Cardiac fibroblast (primary cell): ENCODE results near the gene ALK.
"Not testable (repeated sequence)": the region's sequence is repeated elsewhere in the genome, so short reads cannot be mapped to it uniquely, and the experiment has no call there.

ENCODE experiments used
- DNase-seq, 2 donors: peaks; one replicate each; pipeline versions ENCODE4 v3.0.0 to v3.0.0-alpha.2; 2010; ENCODE audit warnings: low read depth in 2 of 2
- H3K4me3 ChIP-seq, 2 donors: replicated peaks in 1 of 2; 1 replicate in 1 of 2; 2 replicates in 1 of 2; pipeline ENCODE4 v1.5.1; 2011; ENCODE audit warnings: low read depth in 2 of 2, low read length in 2 of 2, mild to moderate bottlenecking in 2 of 2, moderate library complexity in 1 of 2
- CTCF ChIP-seq: IDR thresholded peaks from one replicate; pipeline ENCODE4 v1.5.1; 2011; ENCODE audit warnings: low read depth, mild to moderate bottlenecking, low read length, inconsistent platforms

Gene ALK

GRCh38 chr2:29751390-29751789, 170.0 kb downstream of the ALK start:
- TF ChIP-seq CTCF: no peak
- no peak overlapping the region for H3K4me3 ChIP-seq
- DNase-seq: no peak

- not testable (repeated sequence) for H3K4me3 ChIP-seq, DNase-seq
Measured at GRCh38 chr2:29750463-29750862, 170.9 kb downstream of the ALK start.

- peak in 1 of 2 donors; percentile 66 for DNase-seq
- H3K4me3 ChIP-seq: no peak overlapping the region
- TF ChIP-seq CTCF: no peak
Measured at GRCh38 chr2:29749843-29750242, 171.5 kb downstream of the ALK start.

- DNase-seq: no peak
- H3K4me3 ChIP-seq: no peak overlapping the region
- TF ChIP-seq CTCF: no peak
Measured at GRCh38 chr2:29749041-29749440, 172.3 kb downstream of the ALK start.

GRCh38 chr2:29747786-29748470, 173.5 kb downstream of the ALK start:
- TF ChIP-seq CTCF: no peak
- DNase-seq: peak; percentile 7 to 98
- H3K4me3 ChIP-seq: no peak overlapping the region

GRCh38 chr2:29744976-29745375, 176.4 kb downstream of the ALK start:
- H3K4me3 ChIP-seq: no peak overlapping the region
- TF ChIP-seq CTCF: no peak
- DNase-seq: no peak

- no peak for TF ChIP-seq CTCF
Measured at GRCh38 chr2:29743516-29743915, 177.9 kb downstream of the ALK start.

More at GRCh38 chr2:29743516-29743915, 177.9 kb downstream of the ALK start:
- no peak for DNase-seq
- H3K4me3 ChIP-seq: no peak overlapping the region
